Type B pancreatic cell (in vitro differentiated cells): ENCODE data around the gene USP35. TPM values are rescaled to one million over a fixed set of nuclear protein-coding genes. Genes with fewer than 3 reads are reported as not detected.
A peak's percentile ranks its signal among the peaks of the same experiment; 100 is the strongest.

Experiments used
- DNase-seq: peaks from one replicate; pipeline ENCODE4 v3.0.0; 2021; ENCODE audit warnings: mixed read lengths; ENCODE audit not compliant: unreplicated experiment; ENCODE audit errors: extremely low spot score
- H3K27ac Mint-ChIP-seq: 2 replicates; pipeline ENCODE4 v1.8.0; 2021; ENCODE audit warnings: mild to moderate bottlenecking, mixed read lengths
- H3K27me3 Mint-ChIP-seq: 2 replicates; pipeline ENCODE4 v1.8.0; 2021; ENCODE audit warnings: mixed read lengths
- H3K36me3 Mint-ChIP-seq: 2 replicates; pipeline ENCODE4 v1.8.0; 2021; ENCODE audit warnings: mixed read lengths
- H3K4me1 Mint-ChIP-seq: one replicate; pipeline ENCODE4 v1.8.0; 2021; ENCODE audit warnings: mixed read lengths; ENCODE audit not compliant: unreplicated experiment
- H3K4me3 Mint-ChIP-seq: 2 replicates; pipeline ENCODE4 v1.8.0; 2021; ENCODE audit warnings: mild to moderate bottlenecking, mixed read lengths
- H3K9me3 Mint-ChIP-seq: 2 replicates; pipeline ENCODE4 v1.8.0; 2021; ENCODE audit warnings: mixed read lengths
- total RNA-seq: library from RNA; stranded (reverse); gene quantifications from 2 replicates; pipeline ENCODE4 v1.2.1, GENCODE V29; 2021; ENCODE audit warnings: low replicate concordance
- TF ChIP-seq, protein P1 (sequence below): fragments of 200-600 bp; sonication (generic); conservative IDR thresholded peaks from 2 replicates; pipeline ENCODE4 v1.5.0; 2021; ENCODE audit warnings: antibody characterized with exemption, mild to moderate bottlenecking

The USP35 gene
- total RNA-seq, 1 donor from 2014 or later, result 9.7 TPM

DNA sequence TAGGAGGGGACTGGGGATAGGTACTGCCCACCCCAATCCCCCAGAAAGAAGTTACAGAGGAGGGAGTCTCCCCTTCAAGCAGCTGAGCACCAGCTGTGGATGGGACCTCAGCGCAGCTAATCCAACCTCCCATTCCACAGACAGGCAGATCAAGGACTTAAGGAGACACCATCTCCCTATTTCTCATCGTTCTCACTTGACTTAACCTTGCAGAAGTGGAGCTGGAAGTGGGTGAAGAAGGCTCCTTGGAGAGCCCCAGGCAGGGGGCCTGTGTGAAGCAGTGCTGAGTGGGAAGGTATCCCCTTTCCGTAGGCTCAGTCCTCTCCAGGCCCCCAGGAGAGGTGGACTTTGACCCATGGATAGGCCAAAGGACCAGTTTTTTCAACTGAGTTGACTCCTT is 27.3 kb downstream of the USP35 start:
- TF ChIP-seq, protein P1, sequence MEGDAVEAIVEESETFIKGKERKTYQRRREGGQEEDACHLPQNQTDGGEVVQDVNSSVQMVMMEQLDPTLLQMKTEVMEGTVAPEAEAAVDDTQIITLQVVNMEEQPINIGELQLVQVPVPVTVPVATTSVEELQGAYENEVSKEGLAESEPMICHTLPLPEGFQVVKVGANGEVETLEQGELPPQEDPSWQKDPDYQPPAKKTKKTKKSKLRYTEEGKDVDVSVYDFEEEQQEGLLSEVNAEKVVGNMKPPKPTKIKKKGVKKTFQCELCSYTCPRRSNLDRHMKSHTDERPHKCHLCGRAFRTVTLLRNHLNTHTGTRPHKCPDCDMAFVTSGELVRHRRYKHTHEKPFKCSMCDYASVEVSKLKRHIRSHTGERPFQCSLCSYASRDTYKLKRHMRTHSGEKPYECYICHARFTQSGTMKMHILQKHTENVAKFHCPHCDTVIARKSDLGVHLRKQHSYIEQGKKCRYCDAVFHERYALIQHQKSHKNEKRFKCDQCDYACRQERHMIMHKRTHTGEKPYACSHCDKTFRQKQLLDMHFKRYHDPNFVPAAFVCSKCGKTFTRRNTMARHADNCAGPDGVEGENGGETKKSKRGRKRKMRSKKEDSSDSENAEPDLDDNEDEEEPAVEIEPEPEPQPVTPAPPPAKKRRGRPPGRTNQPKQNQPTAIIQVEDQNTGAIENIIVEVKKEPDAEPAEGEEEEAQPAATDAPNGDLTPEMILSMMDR, result no peak
- Mint-ChIP-seq H3K4me3 (no peak overlapping the region), H3K27ac (no peak overlapping the region), H3K4me1 (no peaks in the 10 kb centered on the region), H3K9me3 (peaks cover 6% of the 10 kb centered on the region), H3K27me3 (no peaks in the 10 kb centered on the region), H3K36me3 (peaks cover 33% of the 10 kb centered on the region)
- DNase-seq, result no peak

DNA sequence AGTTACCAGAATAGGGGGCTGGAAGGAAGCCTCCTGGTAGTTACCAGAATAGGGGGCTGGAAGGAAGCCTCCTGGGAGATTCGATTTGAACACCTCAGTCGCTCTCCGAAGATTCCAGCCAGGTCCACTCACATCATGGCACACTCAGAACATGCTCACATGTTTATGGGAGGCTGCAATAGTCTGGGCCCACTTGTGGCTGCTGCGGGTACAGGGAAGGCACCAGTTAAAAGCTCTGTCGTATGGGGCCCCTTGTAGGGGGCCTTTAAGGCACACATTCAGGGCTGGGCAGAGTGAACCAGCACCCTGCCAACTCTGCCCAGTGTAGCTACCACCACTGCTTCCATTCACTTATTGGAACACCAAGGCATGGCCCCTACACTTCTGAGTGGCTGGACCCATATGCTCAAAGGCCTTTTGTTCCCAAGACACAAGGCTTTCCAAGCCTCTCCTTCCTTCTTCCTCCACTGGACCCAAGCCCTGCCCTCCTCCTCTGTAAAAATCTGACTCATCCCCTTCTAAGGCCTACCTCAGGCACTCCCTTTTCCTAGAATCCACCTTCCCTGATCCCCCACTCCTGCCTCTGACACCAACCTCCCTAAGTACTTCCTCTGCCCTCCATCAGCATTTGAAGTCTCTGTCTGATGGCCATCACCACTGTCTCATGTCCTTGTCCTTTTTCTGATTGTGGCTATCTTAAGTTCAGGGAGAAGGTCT is 28.0 kb downstream of the USP35 start:
- Mint-ChIP-seq H3K36me3 (peaks cover 33% of the 10 kb centered on the region), H3K4me3 (no peak overlapping the region)
- TF ChIP-seq, protein P1, result no peak

DNA sequence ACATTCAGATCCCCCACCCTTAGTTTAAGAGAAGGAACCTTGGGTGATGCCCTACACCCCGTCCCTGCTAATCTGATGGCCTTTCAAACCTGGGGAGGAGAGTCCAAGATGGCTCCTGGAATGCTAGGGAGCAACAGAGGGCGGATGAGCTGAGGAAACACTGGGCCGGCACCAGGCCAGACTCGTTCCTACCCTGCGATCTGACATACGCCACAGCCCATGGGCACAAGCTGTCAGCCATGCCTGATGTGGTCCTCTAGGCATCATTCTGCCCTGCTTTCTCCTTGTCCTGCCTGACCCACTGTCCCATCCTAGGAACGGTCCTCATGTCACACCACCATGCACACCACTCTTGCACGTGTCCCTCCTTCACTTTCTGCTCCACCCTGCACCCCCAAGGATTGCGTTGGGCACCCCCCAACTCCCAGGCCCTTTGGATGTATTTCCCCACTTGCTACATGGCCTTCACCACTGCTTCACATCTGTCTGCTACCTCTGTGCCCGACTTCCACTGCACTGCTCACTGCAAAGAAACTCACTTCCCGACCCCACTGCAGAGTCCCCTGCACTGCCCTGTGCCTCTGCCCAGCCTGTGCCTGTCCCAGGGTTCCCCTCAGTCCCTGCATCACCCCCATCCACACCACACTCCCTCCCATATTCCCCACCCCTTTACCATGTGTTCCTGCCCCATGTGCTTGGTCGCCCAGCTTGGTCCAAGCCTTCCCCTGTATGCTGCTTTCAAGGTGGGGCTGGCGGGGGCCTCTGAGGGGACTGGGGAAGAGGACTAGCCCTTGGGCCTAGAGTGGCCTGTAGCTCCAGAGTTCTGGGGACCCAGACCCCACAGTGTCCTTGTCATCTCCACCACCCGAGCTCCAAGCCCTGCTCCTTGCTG is 29.2 kb downstream of the USP35 start:
- Mint-ChIP-seq H3K27me3 (no peaks in the 10 kb centered on the region), H3K4me3 (no peak overlapping the region), H3K4me1 (no peaks in the 10 kb centered on the region), H3K27ac (no peak overlapping the region), H3K9me3 (no peaks in the 10 kb centered on the region), H3K36me3 (peaks cover 26% of the 10 kb centered on the region)
- TF ChIP-seq, protein P1, result no peak
- peak; percentile 60 for DNase-seq

More for the DNA sequence above, 28.0 kb downstream of the USP35 start:
- Mint-ChIP-seq H3K27ac (no peak overlapping the region), H3K27me3 (no peaks in the 10 kb centered on the region), H3K4me1 (no peaks in the 10 kb centered on the region), H3K9me3 (peaks cover 3% of the 10 kb centered on the region)
- DNase-seq, result no peak

DNA sequence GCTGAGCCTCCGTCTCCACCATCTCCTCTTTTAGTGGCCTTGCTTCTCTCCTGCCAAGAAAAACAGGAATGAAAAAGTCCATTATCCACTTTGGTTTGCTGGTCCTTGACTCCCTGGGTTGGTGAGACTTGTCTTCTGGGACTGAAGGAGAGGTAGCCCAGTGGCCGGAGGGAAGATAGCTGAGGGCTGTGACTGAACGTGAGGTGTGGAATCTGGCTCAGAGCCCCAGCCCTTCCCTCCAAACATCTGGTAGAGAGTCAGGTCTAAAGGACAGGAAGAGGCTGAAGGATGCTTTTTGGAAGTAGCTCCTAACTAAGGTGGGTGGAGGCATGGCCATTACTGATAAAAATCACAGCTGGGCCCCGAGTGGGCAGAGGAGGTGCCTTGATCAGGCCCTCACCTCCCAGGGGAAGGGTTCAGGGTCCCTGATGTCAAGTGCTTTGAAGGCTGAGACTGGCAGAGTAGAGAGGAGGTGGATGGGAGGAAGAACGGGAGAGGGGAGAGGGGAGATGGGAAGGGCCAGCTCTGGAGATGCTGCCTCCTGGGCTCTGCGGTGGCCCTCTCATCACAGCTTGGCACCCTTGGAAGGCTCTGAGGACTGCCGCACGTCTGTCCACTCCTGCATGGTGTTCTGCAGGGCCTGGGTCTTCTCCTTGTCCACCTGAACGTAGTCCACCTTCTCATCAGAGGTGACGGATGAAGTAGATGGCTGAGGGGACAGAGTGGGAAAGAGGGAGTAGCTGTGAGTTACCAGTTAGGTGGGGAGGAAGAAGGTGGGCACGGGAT is 30.2 kb downstream of the USP35 start:
- Mint-ChIP-seq H3K27ac (no peak overlapping the region), H3K36me3 (peaks cover 31% of the 10 kb centered on the region), H3K4me1 (no peaks in the 10 kb centered on the region), H3K27me3 (no peaks in the 10 kb centered on the region), H3K9me3 (no peaks in the 10 kb centered on the region), H3K4me3 (no peak overlapping the region)
- peak; percentile 53 for DNase-seq
- TF ChIP-seq, protein P1, result no peak

DNA sequence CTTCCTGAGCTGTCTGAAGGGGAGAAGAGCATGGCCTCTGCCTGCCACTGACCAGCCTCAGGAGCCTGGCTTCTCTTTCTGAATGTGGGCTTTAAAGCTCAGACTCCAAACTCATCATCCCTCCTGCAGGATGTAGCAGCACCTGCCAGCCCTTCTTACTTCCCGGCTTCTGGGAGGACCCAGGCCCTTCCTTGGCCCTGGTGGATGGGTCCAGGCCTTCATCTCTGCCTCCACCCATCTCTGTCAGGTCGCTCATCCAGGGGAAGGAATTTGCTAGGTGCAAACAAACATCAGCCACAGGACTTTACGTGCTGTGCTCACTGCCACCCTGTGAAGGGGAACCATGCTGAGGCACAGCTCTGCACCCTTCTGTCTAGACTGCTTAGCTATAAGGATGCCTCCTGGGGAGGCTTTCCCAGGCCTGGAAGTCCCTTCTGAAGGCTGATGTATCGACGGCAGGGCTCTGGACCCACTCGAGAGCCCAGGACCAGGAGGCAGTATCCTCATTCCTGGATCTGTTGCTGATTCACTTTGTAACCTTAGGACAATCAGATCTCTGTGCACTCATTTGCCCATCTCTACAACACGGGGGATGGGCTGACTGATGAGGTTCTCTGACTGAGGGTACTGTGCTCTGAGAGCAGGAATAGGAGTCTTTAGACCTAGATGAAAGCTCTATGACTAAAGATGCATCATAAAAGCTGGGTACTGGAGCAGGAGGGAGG is 30.9 kb downstream of the USP35 start:
- TF ChIP-seq, protein P1, result no peak
- Mint-ChIP-seq H3K27ac (no peak overlapping the region), H3K27me3 (no peaks in the 10 kb centered on the region), H3K4me1 (no peaks in the 10 kb centered on the region), H3K9me3 (no peaks in the 10 kb centered on the region), H3K36me3 (peaks cover 34% of the 10 kb centered on the region), H3K4me3 (no peak overlapping the region)
- DNase-seq, result peak; percentile 51
